Mesendoderm (in vitro differentiated cells): ENCODE data around the gene PLAAT3.

Source experiments
- DNase-seq: peaks from one replicate; pipeline ENCODE4 v3.0.0; 2013
- H2AK5ac ChIP-seq: 2 replicates; pipeline ENCODE4 v1.6.1; 2013; ENCODE audit warnings: low read length, inconsistent platforms
- H2BK120ac ChIP-seq: 2 replicates; pipeline ENCODE4 v1.6.1; 2013; ENCODE audit warnings: low read depth, mild to moderate bottlenecking, low read length, moderate library complexity, mixed read lengths
- H2BK15ac ChIP-seq: replicated peaks from 2 replicates; pipeline ENCODE4 v1.6.1; 2013; ENCODE audit warnings: low read depth, mild to moderate bottlenecking, moderate library complexity
- H2BK5ac ChIP-seq: 2 replicates; pipeline ENCODE4 v1.6.1; 2013; ENCODE audit warnings: low read length, inconsistent platforms
- H3K18ac ChIP-seq: 2 replicates; pipeline ENCODE4 v1.6.1; 2013; ENCODE audit warnings: mild to moderate bottlenecking, low read length, mixed read lengths
- H3K23ac ChIP-seq: one replicate; pipeline ENCODE4 v1.6.1; 2013; ENCODE audit warnings: low read length
- H3K27ac ChIP-seq: 2 replicates; pipeline ENCODE4 v1.5.1; 2013; ENCODE audit warnings: low read depth, mild to moderate bottlenecking, inconsistent platforms, low read length, moderate library complexity
- H3K27me3 ChIP-seq: 2 replicates; pipeline ENCODE4 v1.6.1; 2013; ENCODE audit warnings: low read length, control low read depth, mild to moderate bottlenecking, inconsistent platforms; ENCODE audit not compliant: insufficient read depth, poor library complexity
- H3K36me3 ChIP-seq: 2 replicates; pipeline ENCODE4 v1.6.1; 2013; ENCODE audit warnings: low read length, inconsistent platforms; ENCODE audit not compliant: control insufficient read depth, insufficient read depth
- H3K4ac ChIP-seq: one replicate; pipeline ENCODE4 v1.6.1; 2013; ENCODE audit warnings: low read depth, mild to moderate bottlenecking, low read length, moderate library complexity
- H3K4me1 ChIP-seq: 2 replicates; pipeline ENCODE4 v1.6.1; 2013; ENCODE audit warnings: low read depth, low read length, inconsistent platforms; ENCODE audit not compliant: control insufficient read depth
- H3K4me2 ChIP-seq: 2 replicates; pipeline ENCODE4 v1.6.1; 2013; ENCODE audit warnings: low read length
- H3K4me3 ChIP-seq: 2 replicates; pipeline ENCODE4 v1.5.1; 2013; ENCODE audit warnings: mild to moderate bottlenecking, low read length
- H3K56ac ChIP-seq: one replicate; pipeline ENCODE4 v1.6.1; 2013; ENCODE audit warnings: low read length
- H3K79me1 ChIP-seq: 2 replicates; pipeline ENCODE4 v1.6.1; 2013; ENCODE audit warnings: low read length, inconsistent platforms
- H3K79me2 ChIP-seq: 2 replicates; pipeline ENCODE4 v1.6.1; 2013; ENCODE audit warnings: mild to moderate bottlenecking, low read length; ENCODE audit not compliant: control insufficient read depth, insufficient read depth
- H3K9ac ChIP-seq: 2 replicates; pipeline ENCODE4 v1.6.1; 2013; ENCODE audit warnings: low read length, inconsistent platforms
- H4K5ac ChIP-seq: one replicate; pipeline ENCODE4 v1.6.1; 2013; ENCODE audit warnings: low read length
- H4K8ac ChIP-seq: one replicate; pipeline ENCODE4 v1.6.1; 2013; ENCODE audit warnings: low read depth, mild to moderate bottlenecking, control low read depth, low read length, moderate library complexity
- WGBS: extraction: QIAGEN DNeasy Blood & Tissue Kit; methylation state at CpG from one replicate; pipeline ENCODE4 v1.1.7; 2013; ENCODE audit warnings: low lambda C conversion rate, missing lambda C conversion rate; ENCODE audit not compliant: insufficient coverage; ENCODE audit errors: extremely low coverage; 5-methylcytosine and 5-hydroxymethylcytosine counted together

PLAAT3 gene

GRCh38 chr11:63595296-63595695 lies 18.9 kb downstream of the PLAAT3 start:
- H3K18ac ChIP-seq, result no peak overlapping the region
- no peak overlapping the region for H3K9ac ChIP-seq
- H3K79me1 ChIP-seq, result no peaks in the 10 kb centered on the region
- DNase-seq, result no peak
- H3K27me3 ChIP-seq, result no peaks in the 10 kb centered on the region
- H3K4me3 ChIP-seq, result no peak overlapping the region
- H3K36me3 ChIP-seq, result no peaks in the 10 kb centered on the region
- no peaks in the 10 kb centered on the region for H3K79me2 ChIP-seq
- no peak overlapping the region for H3K4ac ChIP-seq
- no peak overlapping the region for H2AK5ac ChIP-seq
- H2BK120ac ChIP-seq, result no peak overlapping the region
- no peak overlapping the region for H3K27ac ChIP-seq
- no peak overlapping the region for H2BK5ac ChIP-seq
- H3K56ac ChIP-seq, result no peak overlapping the region
- no peak overlapping the region for H3K23ac ChIP-seq
- H3K4me2 ChIP-seq, result no peak overlapping the region
- no peak overlapping the region for H2BK15ac ChIP-seq
- H4K8ac ChIP-seq, result no peak overlapping the region
- no CpG with 5 or more reads among the region's 4 CpGs for WGBS
- H4K5ac ChIP-seq, result no peak overlapping the region
- H3K4me1 ChIP-seq, result no peaks in the 10 kb centered on the region

GRCh38 chr11:63592975-63593395 lies 21.2 kb downstream of the PLAAT3 start:
- DNase-seq, result peak; percentile 62
- H3K79me2 ChIP-seq, result no peaks in the 10 kb centered on the region
- no peak overlapping the region for H2BK5ac ChIP-seq
- H3K79me1 ChIP-seq, result no peaks in the 10 kb centered on the region
- no peak overlapping the region for H3K4me2 ChIP-seq
- H3K4ac ChIP-seq, result no peak overlapping the region
- H3K36me3 ChIP-seq, result no peaks in the 10 kb centered on the region
- no peak overlapping the region for H3K4me3 ChIP-seq
- H3K56ac ChIP-seq, result no peak overlapping the region
- H3K18ac ChIP-seq, result no peak overlapping the region
- H2BK15ac ChIP-seq, result no peak overlapping the region
- H3K23ac ChIP-seq, result no peak overlapping the region
- WGBS, result no CpG with 5 or more reads among the region's 4 CpGs
- no peak overlapping the region for H3K27ac ChIP-seq
- no peak overlapping the region for H2BK120ac ChIP-seq
- H3K27me3 ChIP-seq, result no peaks in the 10 kb centered on the region
- H4K5ac ChIP-seq, result no peak overlapping the region
- no peak overlapping the region for H3K9ac ChIP-seq
- no peak overlapping the region for H2AK5ac ChIP-seq
- no peaks in the 10 kb centered on the region for H3K4me1 ChIP-seq
- no peak overlapping the region for H4K8ac ChIP-seq

- Histone ChIP-seq H3K9ac (no peak overlapping the region), H3K27me3 (no peaks in the 10 kb centered on the region), H3K4me3 (no peak overlapping the region), H3K4me2 (no peak overlapping the region), H3K79me1 (no peaks in the 10 kb centered on the region), H3K4me1 (no peaks in the 10 kb centered on the region), H2BK5ac (no peak overlapping the region), H4K8ac (no peak overlapping the region), H3K56ac (no peak overlapping the region), H3K18ac (no peak overlapping the region), H3K27ac (no peak overlapping the region), H3K4ac (no peak overlapping the region), H2AK5ac (no peak overlapping the region), H3K79me2 (no peaks in the 10 kb centered on the region), H3K23ac (no peak overlapping the region), H4K5ac (no peak overlapping the region), H3K36me3 (no peaks in the 10 kb centered on the region), H2BK15ac (no peak overlapping the region), H2BK120ac (no peak overlapping the region)
- DNase-seq, result no peak
- WGBS, result no CpG with 5 or more reads among the region's 18 CpGs
These were observed 24.0 kb downstream of the PLAAT3 start for GRCh38 chr11:63590024-63590788.

GRCh38 chr11:63589000-63589399 lies 25.2 kb downstream of the PLAAT3 start:
- Histone ChIP-seq H3K4ac (no peak overlapping the region), H2AK5ac (no peak overlapping the region), H4K8ac (no peak overlapping the region), H3K79me2 (no peaks in the 10 kb centered on the region), H3K4me2 (no peak overlapping the region), H3K56ac (no peak overlapping the region), H3K4me1 (no peaks in the 10 kb centered on the region), H2BK15ac (no peak overlapping the region), H3K27me3 (no peaks in the 10 kb centered on the region), H3K9ac (no peak overlapping the region), H3K27ac (no peak overlapping the region), H3K18ac (no peak overlapping the region), H3K79me1 (no peaks in the 10 kb centered on the region), H2BK5ac (no peak overlapping the region), H2BK120ac (no peak overlapping the region), H3K23ac (no peak overlapping the region), H3K36me3 (no peaks in the 10 kb centered on the region), H3K4me3 (no peak overlapping the region), H4K5ac (no peak overlapping the region)
- no CpG with 5 or more reads among the region's 3 CpGs for WGBS
- no peak for DNase-seq

GRCh38 chr11:63586451-63587166 lies 27.6 kb downstream of the PLAAT3 start:
- Histone ChIP-seq H3K23ac (no peak overlapping the region), H3K4ac (no peak overlapping the region), H3K4me3 (no peak overlapping the region), H2BK15ac (no peak overlapping the region), H3K27me3 (no peaks in the 10 kb centered on the region), H3K79me2 (no peaks in the 10 kb centered on the region), H3K9ac (no peak overlapping the region), H3K4me1 (no peaks in the 10 kb centered on the region), H3K36me3 (no peaks in the 10 kb centered on the region), H3K18ac (no peak overlapping the region), H3K27ac (no peak overlapping the region), H3K56ac (no peak overlapping the region), H2BK120ac (no peak overlapping the region), H4K5ac (no peak overlapping the region), H2AK5ac (no peak overlapping the region), H3K79me1 (no peaks in the 10 kb centered on the region), H4K8ac (no peak overlapping the region), H3K4me2 (no peak overlapping the region), H2BK5ac (no peak overlapping the region)
- no peak for DNase-seq
- no CpG with 5 or more reads among the region's 6 CpGs for WGBS

GRCh38 chr11:63583357-63583677 lies 30.9 kb downstream of the PLAAT3 start:
- H3K79me1 ChIP-seq, result no peaks in the 10 kb centered on the region
- no peak overlapping the region for H3K4ac ChIP-seq
- H2BK120ac ChIP-seq, result no peak overlapping the region
- no peak overlapping the region for H3K4me3 ChIP-seq
- no peak overlapping the region for H4K5ac ChIP-seq
- no peak overlapping the region for H3K4me2 ChIP-seq
- H3K4me1 ChIP-seq, result no peaks in the 10 kb centered on the region
- DNase-seq, result no peak
- no peaks in the 10 kb centered on the region for H3K79me2 ChIP-seq
- no peak overlapping the region for H2BK15ac ChIP-seq
- no peak overlapping the region for H2AK5ac ChIP-seq
- H3K27me3 ChIP-seq, result no peaks in the 10 kb centered on the region
- no peak overlapping the region for H3K27ac ChIP-seq
- H3K9ac ChIP-seq, result no peak overlapping the region
- no peak overlapping the region for H4K8ac ChIP-seq
- H3K36me3 ChIP-seq, result no peaks in the 10 kb centered on the region
- H2BK5ac ChIP-seq, result no peak overlapping the region
- no peak overlapping the region for H3K56ac ChIP-seq
- no peak overlapping the region for H3K23ac ChIP-seq
- no peak overlapping the region for H3K18ac ChIP-seq
